HUES64 (cell line): ENCODE data around the gene UFSP1.

Experiments
- H3K27ac ChIP-seq: 2 replicates; pipeline ENCODE4 v1.7.0; 2013; ENCODE audit warnings: low read depth, low read length, inconsistent platforms
- H3K27me3 ChIP-seq: 2 replicates; pipeline ENCODE4 v1.6.1; 2013; ENCODE audit warnings: mild to moderate bottlenecking, low read length; ENCODE audit not compliant: insufficient read depth
- H3K36me3 ChIP-seq: 2 replicates; pipeline ENCODE4 v1.6.1; 2013; ENCODE audit warnings: mild to moderate bottlenecking, low read length; ENCODE audit not compliant: insufficient read depth
- H3K4me1 ChIP-seq: 2 replicates; pipeline ENCODE4 v1.6.1; 2013; ENCODE audit warnings: mild to moderate bottlenecking, low read length, moderate library complexity; ENCODE audit not compliant: insufficient read depth
- H3K4me3 ChIP-seq: 2 replicates; pipeline ENCODE4 v1.5.1; 2013; ENCODE audit warnings: mild to moderate bottlenecking, low read length, moderate library complexity
- H3K9ac ChIP-seq: 2 replicates; pipeline ENCODE4 v1.6.1; 2013; ENCODE audit warnings: mild to moderate bottlenecking, low read depth, low read length
- H3K9me3 ChIP-seq: 2 replicates; pipeline ENCODE4 v1.6.1; 2013; ENCODE audit warnings: low read depth, low read length; ENCODE audit not compliant: insufficient read depth
- WGBS: fragments of 150-250, 120-280 bp; methylation state at CpG from one replicate; pipeline ENCODE4 v1.1.7; 2013; ENCODE audit warnings: missing lambda C conversion rate; 5-methylcytosine and 5-hydroxymethylcytosine counted together

UFSP1 gene

DNA sequence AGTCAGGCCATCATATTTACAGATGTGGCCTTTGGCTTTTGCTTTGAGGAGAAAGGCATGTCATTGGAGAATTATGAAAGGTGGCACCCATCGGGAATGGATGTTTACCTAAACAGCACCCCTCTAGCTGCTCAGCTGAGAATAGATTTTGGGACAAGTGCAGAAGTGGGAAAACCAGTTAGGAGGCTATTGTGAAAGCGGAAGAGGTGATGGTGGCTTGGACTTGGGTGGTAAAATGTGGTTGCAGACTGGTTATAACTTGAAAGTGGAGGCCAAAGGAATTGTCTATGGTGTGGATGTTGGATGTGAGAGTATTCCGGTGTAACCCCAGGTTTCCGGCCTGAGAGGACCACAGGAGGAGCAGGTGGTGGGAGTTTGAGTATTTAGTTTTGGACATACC is 42.2 kb downstream of the UFSP1 start:
- no peaks in the 10 kb centered on the region for H3K4me1 ChIP-seq
- 97% methylated on average over 4 of the region's 4 CpGs for WGBS
- H3K4me3 ChIP-seq = no peak overlapping the region
- no peaks in the 10 kb centered on the region for H3K9me3 ChIP-seq
- H3K27ac ChIP-seq = no peak overlapping the region
- H3K36me3 ChIP-seq = no peaks in the 10 kb centered on the region
- H3K27me3 ChIP-seq = no peaks in the 10 kb centered on the region
- no peak overlapping the region for H3K9ac ChIP-seq

DNA sequence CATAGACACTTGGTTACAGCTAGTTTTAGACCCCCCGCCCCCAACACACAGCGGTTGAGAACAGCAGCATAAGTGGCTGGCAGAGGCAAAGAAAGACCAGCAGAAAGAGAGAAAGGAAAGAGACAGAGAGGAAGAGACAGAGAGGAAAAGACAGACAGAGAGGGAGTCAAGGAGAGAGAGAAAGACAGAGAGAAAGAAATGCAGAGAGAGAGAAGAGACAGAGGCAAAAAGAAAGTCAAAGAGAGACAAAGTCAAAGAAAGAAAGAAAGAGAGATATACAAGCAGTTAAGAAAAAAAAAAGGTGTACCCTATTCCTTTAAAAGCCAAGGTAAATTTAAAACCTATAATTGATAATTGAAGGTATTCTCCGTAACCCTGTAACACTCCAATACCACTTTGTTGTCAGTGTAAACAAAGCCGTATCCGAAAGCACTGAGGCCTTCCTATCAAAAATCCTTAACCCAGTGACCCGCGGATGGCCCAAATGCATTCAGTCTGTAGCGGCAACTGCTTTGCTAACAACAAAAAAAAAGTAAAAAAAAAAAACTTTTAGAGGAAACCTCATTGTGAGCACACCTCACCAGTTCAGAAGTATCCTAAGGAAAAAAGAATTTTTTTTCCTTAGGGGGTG is 48.9 kb downstream of the UFSP1 start:
- Histone ChIP-seq H3K9ac (peak overlapping the region; percentile 51; the same call in 1 of the 2 replicates), H3K36me3 (no peaks in the 10 kb centered on the region), H3K27ac (no peak overlapping the region), H3K4me1 (peaks cover 18% of the 10 kb centered on the region), H3K4me3 (no peak overlapping the region), H3K27me3 (no peaks in the 10 kb centered on the region), H3K9me3 (no peaks in the 10 kb centered on the region)
- WGBS = 34% methylated on average over 8 of the region's 8 CpGs

DNA sequence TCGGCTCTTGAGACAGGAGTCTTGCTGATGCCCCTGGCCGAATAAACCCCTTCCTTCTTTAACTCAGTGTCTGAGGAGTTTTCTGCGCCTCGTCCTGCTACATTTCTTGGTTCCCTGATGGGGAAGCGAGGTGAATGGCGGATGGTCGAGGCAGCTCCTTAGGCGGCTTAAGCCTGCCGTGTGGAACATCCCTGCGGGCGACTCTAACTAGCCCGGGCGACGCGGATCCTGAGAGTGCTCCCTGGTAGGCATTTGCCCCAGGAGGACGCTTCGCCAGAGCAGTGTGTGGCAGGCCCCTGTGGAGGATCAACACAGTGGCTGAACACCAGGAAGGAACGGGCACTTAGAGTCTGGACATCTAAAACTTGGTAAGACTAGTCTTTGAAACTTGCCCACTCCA is 50.2 kb downstream of the UFSP1 start:
- H3K4me3 ChIP-seq = no peak overlapping the region
- no peaks in the 10 kb centered on the region for H3K36me3 ChIP-seq
- H3K27ac ChIP-seq = no peak overlapping the region; the same call in 1 of the 2 replicates
- no peak overlapping the region for H3K9ac ChIP-seq
- WGBS = 93% methylated on average over 18 of the region's 18 CpGs
- peaks cover 19% of the 10 kb centered on the region for H3K4me1 ChIP-seq
- H3K27me3 ChIP-seq = no peaks in the 10 kb centered on the region
- H3K9me3 ChIP-seq = no peaks in the 10 kb centered on the region
